Upper lobe of left lung (tissue), 4 donors: ENCODE data around the gene AP1B1.

Experiments used
- CTCF ChIP-seq, 6 experiments: fragments of 450-650 bp in 4 of 6; fragments of 200-600 bp in 2 of 6; sonication (generic) in 2 of 6; IDR thresholded peaks; one replicate each; pipeline ENCODE4 v1.5.1; 2016 to 2019; ENCODE audit warnings: antibody characterized with exemption in 6 of 6
- EP300 ChIP-seq, 4 donors: sonication (generic); formaldehyde crosslinking; IDR thresholded peaks; one replicate each; pipeline ENCODE4 v1.5.1; 2017; ENCODE audit warnings: antibody characterized with exemption in 4 of 4, control low read depth in 2 of 4
- POLR2A ChIP-seq, 4 donors: fragments of 450-650 bp; IDR thresholded peaks; one replicate each; pipeline ENCODE4 v1.5.1; 2016 to 2017; ENCODE audit warnings: antibody characterized with exemption in 4 of 4, mild to moderate bottlenecking in 2 of 4
- POLR2AphosphoS5 ChIP-seq, 2 donors: sonication (generic); formaldehyde crosslinking; IDR thresholded peaks; one replicate each; pipeline ENCODE4 v1.5.1; 2017; ENCODE audit warnings: antibody characterized with exemption in 2 of 2

DNA sequence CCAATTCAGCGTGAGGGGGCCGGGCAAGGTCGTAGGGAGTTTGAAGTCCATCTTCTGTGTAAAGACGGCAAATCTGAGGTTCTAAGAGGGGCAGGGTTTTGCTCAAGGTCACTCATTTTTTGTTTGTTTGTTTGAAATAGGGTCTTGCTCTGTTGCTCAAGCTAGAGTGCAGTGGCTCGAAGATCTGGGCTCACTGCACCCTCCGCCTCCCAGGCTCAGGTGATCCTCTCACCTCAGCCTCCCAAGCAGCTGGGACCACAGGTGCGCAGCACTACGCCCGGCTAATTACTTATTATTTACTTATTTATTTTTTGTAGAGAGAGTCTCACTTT lies 355 bp upstream of the AP1B1 start:
- TF ChIP-seq POLR2AphosphoS5 (IDR thresholded peaks at IDR 0.05): no peak
- TF ChIP-seq CTCF (IDR thresholded peaks at IDR 0.05): no peak
- TF ChIP-seq POLR2A (IDR thresholded peaks at IDR 0.05): no peak
- TF ChIP-seq EP300 (IDR thresholded peaks at IDR 0.05): no peak
